Astrocyte of the hippocampus (primary cell): ENCODE data around the gene GTF3C4.
"Not testable (repeated sequence)": the region's sequence is repeated elsewhere in the genome, so short reads cannot be mapped to it uniquely, and the experiment has no call there.

ENCODE experiments used
- DNase-seq: peaks from one replicate; pipeline ENCODE4 v3.0.0; 2011; ENCODE audit warnings: low read depth, low spot score

GTF3C4 gene

GRCh38 chr9:132698989-132699388 lies 28.7 kb downstream of the GTF3C4 start:
- DNase-seq: peak; percentile 12

- no peak for DNase-seq
Measured at GRCh38 chr9:132699956-132700355, 29.7 kb downstream of the GTF3C4 start.

GRCh38 chr9:132702254-132702653 lies 32.0 kb downstream of the GTF3C4 start:
- no peak for DNase-seq

GRCh38 chr9:132703336-132703735 lies 33.1 kb downstream of the GTF3C4 start:
- DNase-seq: no peak

- no peak for DNase-seq
Measured at GRCh38 chr9:132708239-132708638, 38.0 kb downstream of the GTF3C4 start.

GRCh38 chr9:132708769-132709430 lies 38.6 kb downstream of the GTF3C4 start:
- DNase-seq: no peak

GRCh38 chr9:132710333-132710732 lies 40.1 kb downstream of the GTF3C4 start:
- no peak for DNase-seq

GRCh38 chr9:132711152-132711551 lies 40.9 kb downstream of the GTF3C4 start:
- DNase-seq: not testable (repeated sequence)

GRCh38 chr9:132711846-132712245 lies 41.6 kb downstream of the GTF3C4 start:
- DNase-seq: no peak

- no peak for DNase-seq
Measured at GRCh38 chr9:132712753-132713152, 42.5 kb downstream of the GTF3C4 start.

GRCh38 chr9:132716007-132716406 lies 45.7 kb downstream of the GTF3C4 start:
- DNase-seq: no peak

GRCh38 chr9:132717326-132717945 lies 47.2 kb downstream of the GTF3C4 start:
- no peak for DNase-seq

- DNase-seq: not testable (repeated sequence)
Measured at GRCh38 chr9:132718381-132718928, 48.2 kb downstream of the GTF3C4 start.

GRCh38 chr9:132721661-132722060 lies 51.4 kb downstream of the GTF3C4 start:
- DNase-seq: no peak

GRCh38 chr9:132722564-132723065 lies 52.4 kb downstream of the GTF3C4 start:
- no peak for DNase-seq

GRCh38 chr9:132723809-132724208 lies 53.5 kb downstream of the GTF3C4 start:
- DNase-seq: no peak

- no peak for DNase-seq
Measured at GRCh38 chr9:132725306-132725705, 55.0 kb downstream of the GTF3C4 start.

GRCh38 chr9:132726576-132727130 lies 56.4 kb downstream of the GTF3C4 start:
- no peak for DNase-seq

- DNase-seq: no peak
Measured at GRCh38 chr9:132728071-132728470, 57.8 kb downstream of the GTF3C4 start.

- no peak for DNase-seq
Measured at GRCh38 chr9:132728497-132728896, 58.2 kb downstream of the GTF3C4 start.

GRCh38 chr9:132729235-132729890 lies 59.1 kb downstream of the GTF3C4 start:
- no peak for DNase-seq
